8988T (cell line): Measurements from ENCODE around the gene HDAC4.

ENCODE experiments used
- DNase-seq: peaks from one replicate; pipeline ENCODE4 v3.0.0; 2011

Gene HDAC4

DNA sequence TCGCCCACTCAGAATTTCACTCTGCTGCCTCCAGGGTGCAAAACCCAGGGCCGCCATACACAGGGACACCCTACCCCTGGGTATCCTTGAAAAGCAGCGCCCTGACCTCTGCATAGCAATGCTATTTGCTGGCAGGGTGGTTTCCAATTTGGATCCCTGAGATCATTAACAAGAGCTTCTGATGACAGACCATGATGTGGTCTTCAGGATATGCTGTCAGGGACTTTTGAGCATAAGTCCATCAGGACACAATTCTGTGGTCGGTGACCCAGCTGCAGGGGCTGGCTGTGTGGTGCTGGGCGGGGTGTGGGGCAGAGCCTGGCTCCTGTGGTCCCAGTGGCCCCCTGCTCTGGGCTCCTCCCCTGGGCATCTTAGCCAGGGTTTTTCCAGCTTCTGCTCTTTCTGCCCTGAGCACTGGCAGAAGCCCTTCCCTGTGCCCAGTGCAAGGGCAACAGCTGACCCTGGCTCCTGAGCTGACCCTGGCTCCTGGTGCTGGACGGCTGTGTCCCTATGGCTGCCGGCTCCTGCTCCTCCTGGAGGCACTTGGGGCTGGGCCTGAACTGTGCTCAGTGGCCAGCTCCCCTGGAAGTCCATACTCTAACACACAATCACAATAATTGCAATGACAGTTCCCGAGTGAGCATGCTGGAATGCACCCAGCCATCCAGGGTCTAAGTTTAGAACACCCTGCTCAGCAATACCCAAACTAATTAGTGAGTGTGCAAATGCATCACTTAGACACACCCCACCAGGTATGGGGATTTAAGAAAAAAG is 271.5 kb downstream of the HDAC4 start:
- DNase-seq: no peak

DNA sequence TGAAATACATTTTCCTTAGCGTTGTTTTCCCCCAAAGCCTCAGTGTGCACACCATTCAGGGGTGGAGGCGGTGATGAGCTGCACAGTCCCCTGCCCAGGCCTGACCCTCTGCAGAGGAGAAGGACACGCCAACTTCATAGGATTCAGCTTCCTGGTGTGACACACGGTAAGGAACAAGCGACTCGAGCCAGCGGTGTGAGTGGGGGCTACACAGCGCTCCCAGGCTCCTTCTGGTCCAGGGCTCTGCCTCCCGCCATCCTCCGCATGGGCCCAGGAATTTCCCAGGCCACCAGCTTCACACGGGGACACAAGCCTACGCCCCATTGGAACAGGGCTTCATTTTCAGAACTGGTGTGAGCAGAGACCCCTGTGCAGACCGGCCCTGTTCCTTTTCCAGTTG is 272.1 kb downstream of the HDAC4 start:
- DNase-seq: no peak

DNA sequence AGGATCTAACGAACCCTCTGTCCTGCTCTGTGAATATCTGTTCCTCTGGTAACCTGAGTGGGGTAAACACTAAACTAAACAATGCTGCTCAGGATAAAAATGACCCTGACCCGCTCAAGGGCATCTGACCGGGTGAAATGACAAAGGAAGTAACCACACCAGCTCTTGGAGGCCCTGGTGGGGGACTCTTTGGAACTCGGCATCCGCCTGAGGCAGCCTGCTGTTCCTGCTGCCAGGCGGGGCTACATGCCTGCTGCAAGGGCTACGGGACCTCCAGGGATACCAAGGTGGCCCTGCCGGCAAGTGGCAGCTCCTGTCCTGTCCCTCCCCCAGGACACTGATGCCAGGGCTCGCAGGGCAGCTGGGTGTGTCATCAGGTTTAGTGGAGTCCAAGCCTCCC is 273.3 kb downstream of the HDAC4 start:
- no peak for DNase-seq

DNA sequence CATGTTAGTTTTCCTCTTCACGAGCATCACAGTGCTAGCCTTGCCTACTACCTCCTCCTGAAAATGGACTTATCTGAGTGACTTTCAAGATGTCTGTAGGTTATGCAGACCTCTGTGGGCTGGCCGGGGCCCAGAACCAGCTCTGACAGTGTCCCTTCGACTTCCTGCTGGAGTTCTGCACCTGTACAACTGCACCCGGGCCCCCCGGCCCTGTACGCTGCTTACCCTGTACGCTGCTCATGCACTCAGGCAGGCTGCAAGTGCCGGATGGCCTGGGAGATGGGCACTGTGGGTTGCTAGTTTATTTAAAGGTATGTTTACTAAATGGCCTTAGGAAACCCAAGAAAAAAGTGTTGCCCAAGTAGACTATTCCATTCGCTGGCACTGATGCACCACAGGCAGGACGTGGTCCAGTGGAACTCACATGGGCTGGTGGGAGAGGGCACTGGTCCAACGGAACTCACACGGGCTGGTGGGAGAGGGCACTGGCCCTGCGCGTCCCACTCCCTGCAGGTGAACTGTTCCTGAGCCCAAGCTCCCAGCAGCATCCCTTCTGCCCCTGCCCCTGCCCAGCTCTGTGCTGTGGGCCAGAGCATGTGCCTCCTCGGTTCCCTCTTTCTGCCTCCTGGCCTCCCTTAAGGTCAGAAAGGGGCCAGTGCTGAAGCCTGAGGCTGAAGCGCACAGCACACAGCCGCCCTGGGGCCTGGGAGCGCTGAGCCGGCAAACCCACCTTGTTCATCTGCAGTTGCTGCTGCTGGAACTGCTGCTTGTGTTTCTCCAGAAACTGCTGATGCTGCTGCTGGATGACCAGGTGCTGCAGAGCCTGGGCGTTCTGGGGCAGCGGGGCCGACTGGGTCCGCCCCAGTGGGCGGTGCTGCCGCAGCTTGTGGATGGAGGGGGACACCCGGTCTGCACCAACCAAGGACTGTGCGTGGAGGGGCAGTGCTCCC is 274.8 kb downstream of the HDAC4 start:
- DNase-seq: no peak

DNA sequence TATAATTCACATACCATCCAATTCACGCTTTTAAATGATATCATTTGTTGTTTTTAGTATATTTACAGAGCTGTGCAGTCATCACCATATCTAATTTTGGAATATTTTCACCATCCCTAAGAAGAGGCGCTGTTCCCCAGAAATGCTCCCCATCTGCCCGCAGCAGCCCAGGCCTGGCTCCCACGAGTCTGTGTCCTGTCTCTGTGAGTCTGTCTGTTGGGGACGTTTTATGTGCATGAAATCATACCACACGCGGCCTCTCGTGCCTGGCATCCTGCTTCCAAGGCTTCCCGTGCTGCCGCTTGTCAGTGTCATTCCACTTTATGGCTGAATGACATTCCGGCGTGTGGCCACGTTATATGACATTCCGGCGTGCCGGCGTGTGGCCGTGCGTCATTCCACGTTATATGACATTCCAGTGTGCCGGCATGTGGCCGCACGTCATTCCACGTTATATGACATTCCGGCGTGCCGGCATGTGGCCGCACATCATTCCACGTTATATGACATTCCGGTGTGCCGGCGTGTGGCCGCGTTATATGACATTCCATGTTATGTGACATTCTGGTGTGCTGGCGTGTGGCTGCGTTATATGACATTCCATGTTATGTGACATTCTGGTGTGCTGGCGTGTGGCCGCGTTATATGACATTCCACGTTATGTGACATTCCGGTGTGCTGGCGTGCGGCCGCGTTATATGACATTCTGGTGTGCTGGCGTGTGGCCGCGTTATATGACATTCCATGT is 276.5 kb downstream of the HDAC4 start:
- DNase-seq: no peak

DNA sequence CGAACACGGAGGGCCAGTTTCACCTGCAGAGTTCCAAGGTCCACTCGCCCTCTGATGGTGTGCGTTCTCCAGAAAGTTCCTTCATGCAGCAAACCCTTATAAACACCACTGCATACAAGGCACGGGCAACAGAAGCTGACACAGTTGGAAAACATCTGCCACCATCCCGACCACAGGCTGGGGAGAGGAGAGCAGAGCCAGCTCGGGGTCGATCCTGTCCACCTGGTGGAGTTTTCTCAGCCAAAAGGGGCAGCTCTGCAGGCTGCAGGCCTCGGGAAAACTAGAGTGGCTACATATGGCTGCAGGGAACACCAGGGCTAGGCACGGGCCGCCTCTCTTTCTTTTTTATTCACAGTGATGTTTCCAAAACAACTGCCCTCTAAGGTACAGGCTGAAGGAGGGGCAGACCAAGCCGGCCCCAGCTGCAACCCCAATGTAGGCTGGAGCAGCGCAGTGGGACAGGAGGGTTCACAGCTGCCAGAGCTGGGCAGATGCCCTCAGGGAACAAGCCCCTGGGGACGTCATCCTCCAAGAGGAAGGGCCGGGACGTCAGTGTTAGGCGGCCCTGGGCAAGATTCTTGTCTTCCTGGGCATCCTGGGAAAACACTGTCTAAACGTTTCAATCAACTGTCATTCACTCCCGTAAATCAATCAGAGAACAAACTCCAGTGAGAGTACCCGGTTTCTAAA is 278.3 kb downstream of the HDAC4 start:
- no peak for DNase-seq

DNA sequence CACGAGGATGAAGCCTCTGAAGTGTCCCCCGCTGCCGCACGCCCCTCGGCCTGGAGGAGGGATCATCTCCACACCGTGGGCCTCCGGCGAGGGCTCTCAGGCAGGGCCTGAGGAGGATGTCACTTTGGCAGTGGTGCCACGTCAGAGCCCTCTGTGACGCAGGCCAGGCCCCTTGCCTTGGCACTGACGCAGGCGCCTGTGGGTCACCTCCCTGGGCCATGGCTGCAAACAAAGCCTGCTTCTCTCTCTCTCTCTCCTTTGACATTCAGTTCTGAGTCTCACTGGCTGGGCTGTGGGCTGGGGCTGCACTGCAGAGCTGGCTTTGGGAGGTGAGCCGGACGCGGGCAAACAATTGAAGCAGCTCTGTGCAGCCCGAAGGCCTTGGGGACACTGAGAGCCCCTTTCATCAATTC is 279.2 kb downstream of the HDAC4 start:
- no peak for DNase-seq

DNA sequence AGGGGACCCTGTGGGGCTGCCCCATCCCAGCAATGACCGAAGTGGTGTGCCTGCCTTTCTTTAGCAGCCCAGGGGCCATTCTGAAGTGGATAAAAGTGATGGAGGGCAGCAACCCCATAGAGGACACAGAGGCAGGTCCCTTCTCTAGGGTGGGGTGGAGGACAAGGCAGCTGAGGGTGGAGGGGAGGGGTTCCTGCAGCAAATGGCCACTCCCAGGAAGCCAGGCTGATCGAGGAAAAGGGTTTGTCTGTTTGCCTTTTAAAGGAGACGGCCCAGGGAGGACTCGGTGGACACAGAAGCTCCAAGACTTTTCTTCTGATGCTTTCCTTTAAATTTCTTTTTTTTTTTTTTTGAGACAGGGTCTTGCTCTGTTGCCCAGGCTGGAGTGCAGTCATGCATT is 280.2 kb downstream of the HDAC4 start:
- DNase-seq: no peak

DNA sequence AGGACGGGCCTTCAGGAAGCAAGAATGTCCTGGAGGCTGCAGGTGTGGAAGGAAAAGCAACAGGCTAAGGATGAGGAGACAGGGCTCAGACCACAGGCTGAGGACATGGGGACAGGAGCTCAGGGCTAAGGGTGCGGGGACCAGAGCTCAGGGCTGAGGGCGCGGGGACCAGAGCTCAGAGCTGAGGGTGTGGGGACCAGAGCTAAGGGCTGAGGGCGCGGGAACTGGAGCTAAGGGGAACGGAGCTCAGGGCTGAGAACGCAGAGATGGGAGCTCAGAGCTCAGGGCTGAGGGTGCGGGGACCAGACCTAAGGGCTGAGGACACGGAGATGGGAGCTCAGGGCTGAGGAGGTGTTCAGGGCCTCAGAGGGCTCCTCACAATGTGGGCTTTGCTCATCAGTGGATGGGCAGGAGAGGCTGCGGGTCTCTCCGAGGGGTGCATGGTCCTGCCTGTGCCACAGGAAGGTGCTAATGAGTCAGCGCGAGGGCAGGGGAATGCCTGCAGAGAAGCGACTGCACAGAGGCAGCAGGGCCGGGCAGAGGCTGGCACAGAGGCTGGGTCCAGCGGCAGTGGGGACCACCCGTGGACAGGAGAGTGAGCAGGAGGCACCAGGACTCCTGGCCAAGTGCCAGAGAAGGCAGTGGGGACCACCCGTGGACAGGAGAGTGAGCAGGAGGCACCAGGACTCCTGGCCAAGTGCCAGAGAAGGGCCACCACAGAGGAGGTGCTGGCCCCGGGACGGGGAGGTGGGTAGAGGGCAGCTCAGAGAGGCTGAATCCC is 281.3 kb downstream of the HDAC4 start:
- no peak for DNase-seq

DNA sequence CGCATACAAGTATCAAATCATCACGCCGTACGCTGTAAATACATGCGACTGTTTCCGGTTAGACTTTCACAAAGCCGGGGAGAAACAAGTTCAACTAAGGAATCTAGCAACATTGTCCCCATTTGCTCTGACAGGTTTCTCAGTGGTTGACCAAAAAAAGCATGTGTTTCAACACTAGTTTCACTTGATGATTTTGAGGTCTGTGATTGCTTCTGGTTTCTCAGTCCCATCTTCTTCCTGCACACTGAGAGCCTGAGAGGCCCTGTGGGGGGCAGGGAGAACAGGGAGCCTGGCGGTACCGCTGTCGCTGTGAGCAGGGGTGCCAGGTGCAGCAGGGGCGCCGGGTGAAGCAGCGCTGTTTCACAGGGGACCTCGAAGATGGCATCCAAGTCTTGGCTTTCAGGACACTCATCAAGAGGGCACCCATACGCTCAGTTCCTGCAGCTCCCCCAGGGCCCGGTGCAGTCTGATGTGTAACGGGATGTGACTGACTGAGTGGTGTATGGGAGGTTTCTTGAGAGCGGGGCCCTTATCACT is 282.1 kb downstream of the HDAC4 start:
- DNase-seq: no peak

DNA sequence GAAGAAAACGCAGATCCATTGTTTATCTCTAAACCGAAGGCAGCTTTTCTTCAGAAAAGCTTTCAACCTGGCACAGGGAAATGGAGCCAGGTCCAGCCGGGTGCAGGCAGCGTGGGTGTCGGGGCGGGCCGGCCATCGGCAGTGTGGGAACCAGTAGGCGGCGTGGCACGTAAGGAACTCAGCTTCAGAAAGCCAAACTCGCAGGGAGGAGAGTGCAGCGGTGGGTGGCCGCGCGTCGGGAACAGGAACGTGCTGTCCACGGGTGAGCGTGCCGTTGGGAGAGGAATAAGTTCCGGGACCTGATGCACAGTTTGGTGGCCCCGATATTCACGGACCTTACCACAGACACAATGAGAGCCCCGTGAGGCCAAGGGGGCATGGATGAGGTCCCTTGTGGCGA is 282.6 kb downstream of the HDAC4 start:
- DNase-seq: no peak

DNA sequence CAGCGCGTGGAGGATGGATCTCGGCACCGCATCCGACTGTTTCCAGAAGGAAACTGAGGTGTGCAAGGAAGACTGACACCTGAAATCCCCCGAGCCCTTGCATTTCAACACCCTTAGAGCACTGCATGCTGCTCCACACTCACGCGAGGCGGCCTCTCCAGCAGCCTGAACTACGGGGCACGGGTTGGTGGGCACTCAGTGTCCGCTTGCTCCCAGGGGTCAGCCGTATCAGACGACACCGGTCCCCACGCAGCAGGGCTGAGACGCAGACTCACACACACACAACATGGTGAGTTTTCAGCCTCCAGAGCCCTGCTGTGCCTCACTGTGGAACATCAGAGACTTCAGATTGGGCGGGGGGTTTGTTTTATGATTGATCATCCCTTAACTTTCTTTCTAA is 283.0 kb downstream of the HDAC4 start:
- DNase-seq: no peak

DNA sequence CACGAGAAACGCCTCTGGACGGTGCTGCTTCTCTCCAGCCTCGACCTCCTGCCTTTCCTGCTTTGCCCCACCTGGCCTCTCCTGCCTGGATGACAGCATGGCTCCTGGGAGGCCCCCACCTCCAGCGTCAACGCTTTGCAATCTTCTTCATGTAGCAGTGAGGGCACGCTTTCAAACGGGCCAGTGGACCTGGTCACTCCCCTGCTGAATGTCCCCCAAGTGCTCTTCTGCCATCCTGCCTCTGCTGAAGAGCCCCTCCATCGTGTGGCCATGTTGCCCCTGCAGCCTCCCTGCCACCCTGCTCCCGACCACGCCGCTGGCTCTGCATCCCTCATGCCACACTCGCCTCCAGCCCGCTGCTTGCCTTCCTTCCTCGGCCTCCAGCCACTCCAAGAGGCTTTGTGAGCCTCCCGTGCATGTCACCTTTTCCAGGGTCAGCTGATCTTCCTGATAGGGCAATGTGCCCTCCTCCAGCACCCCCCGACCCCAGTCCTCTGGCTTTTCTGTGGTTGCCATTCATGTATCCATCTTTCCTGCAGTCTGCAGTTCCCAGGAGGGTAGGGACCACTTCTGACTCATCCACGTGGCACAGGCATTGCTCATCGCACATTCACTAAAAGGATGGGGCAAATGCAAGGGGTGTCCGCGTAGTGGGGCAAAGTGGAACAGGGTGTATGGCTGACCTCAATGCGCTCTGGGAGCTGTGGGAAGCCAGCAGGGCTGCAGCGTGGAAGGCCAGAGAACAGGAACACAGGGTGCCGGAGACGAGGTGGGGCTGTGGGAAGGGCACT is 284.2 kb downstream of the HDAC4 start:
- DNase-seq: peak; percentile 60

DNA sequence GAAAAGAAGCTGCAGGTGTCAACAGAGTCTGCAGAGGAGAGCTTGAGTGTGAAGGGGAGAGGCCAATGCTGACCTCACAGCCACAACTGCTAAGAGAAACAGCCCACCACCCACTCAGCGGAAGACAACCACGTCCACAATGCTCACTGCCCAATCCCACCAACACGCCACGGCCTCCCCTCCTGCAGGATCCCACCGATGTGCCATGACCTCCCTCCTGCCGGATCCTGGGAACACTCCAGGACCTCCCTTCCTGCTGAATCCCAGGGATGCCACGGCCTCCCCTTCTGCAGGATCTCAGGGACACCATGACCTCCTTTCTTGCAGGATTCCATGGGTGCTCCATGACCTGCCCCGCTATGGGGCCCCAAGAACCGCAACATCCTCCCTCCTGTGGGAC is 285.2 kb downstream of the HDAC4 start:
- DNase-seq: no peak

DNA sequence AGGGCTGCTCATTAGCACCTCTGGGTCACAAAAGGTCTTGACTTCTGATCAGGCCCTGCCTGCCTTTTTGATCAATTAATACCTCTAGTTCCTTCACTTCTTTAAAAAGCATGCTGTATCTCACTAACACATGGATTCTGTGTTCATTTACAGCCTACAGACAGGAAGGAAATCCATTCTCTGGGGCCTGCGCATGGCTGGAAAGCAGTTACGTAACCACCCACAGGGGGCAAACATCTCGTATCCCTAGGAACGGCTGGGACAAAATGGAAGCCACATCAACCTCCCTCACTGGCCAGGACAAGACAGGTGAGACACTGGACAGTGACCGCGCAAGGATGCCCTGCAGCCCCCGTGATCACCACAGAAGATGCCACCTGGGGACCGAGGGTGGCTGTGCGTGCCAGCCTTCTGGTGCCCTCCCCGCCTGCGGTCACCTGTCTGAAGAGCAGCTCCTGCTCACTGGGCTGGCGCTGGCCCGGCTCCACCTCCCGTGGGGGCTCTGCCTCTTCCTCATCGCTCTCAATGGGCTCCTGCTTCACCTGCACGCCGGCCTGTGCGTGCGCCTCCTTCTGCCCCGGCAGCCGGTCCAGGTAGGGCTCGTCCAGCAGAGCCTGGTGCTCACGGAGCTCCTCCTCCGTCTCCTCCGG is 286.1 kb downstream of the HDAC4 start:
- DNase-seq: no peak

DNA sequence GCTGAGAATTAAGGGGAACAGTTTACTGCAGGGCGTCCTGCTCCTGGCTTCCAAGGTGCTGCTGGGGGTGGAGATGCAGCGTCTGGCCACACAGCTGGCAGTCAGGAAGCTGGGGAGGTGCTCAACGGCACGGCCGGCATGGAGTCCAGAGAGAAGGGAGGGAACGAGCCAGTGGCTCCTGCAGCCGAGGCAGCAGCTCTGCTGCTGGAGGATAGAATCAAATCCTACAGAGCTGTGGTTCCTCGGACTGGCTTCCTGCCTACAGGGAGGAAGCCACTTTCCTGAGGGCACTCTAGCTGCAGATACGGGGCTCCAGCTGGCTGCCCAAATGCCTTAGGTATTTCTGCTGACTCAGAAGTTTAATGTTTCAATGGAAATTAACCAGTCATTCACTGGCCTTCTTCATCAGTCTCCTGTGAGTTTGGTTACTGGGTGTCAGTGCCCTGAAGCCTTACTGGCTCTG is 286.7 kb downstream of the HDAC4 start:
- no peak for DNase-seq

DNA sequence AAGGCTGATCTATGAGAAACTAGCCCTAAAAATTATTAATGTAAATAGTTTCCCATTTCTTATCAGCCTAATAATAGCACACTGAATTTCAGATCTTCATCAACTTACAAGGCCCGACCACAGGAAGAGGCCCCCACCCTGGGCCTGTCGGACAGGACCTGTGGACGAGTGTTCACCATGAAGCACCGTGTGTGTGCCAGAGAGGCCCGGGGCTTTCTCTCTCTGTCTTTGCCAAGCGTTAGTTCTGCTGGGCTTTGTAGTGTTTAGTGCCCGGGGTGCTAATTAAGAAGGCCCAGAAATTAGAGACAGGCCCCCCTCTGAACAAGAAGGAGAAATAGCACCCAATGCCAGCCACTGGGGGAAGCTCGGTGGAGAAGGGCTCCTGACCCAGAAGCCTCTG is 287.2 kb downstream of the HDAC4 start:
- DNase-seq: no peak

DNA sequence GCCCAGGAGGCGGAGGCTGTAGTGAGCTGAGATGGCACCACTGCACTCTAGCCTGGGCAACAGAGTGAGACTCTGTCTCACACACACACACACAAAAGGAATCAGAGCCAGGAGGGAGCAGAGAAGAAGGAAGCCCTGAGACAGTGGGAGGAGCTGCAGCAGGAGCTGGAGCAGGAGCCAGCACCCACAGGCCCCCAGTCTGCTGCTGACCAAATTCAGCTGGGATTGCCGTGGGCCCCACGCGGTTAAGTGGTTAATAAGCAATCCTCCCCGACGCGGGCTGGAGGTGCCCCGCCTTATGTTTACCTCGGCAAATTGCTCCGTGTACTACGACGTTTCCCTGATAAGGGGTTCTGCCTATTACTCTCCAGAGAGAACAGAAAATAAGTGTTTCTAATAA is 287.6 kb downstream of the HDAC4 start:
- DNase-seq: no peak

DNA sequence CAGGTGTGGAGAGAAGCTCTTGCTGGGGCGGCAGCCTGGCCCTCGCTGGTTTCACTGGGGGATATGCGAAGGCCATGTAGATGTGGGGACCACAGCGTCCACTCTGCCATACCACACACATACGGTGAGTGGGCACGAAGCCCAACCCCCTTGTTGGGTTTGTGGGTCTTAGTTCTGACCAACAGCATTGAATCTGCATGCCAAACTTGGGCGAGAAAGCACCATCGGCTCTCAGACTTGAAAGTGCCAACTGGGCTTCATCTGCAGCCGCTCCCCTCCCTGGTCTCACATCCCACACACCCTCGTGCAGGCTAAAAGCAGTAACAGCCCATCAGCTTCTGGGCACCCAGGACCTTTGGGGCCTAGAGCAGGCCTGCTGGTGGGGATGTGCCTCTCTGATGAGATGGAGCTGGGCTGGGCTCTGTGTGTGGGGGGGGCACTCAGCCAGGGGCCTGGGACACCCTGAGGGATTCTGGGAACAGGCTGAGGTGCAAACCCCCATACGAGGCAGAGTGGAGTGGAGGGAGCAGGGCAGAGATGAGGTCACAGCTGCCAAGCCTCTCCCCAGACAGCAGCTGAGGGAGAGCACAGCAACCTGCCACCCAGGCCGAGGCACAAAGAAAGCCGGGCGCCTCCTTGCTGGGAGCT is 288.6 kb downstream of the HDAC4 start:
- no peak for DNase-seq
